DMS153 (cell line): ENCODE results near the gene C11orf16.
"Not testable (repeated sequence)": the region's sequence is repeated elsewhere in the genome, so short reads cannot be mapped to it uniquely, and the experiment has no call there.

ENCODE experiments used
- DNase-seq: peaks from one replicate; lab custom pipeline; 2025; lab: John Stamatoyannopoulos, UW

C11orf16 gene, protein sequence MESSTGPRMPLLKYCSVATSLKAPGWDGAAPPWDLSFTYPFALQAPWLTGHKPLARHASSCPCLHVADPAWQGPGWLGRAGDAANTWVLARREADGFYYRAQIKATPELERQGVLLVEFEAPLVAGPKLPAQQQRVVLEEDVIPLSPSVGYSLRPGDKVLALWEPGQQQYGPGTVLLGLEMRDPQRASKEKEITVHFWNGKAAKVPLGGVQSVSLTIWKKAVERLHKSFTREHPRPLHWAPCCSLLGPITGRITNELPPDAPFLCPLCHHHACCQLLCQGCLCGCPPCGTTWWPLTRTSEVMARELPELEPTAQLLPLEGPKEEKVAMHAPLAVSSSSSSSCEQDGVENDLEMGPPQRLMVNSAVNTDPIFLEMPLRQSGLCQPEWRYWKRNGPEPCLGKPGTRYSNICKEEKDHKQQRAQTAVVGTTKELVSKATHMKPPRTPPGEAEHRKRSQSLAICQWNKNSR

DNA sequence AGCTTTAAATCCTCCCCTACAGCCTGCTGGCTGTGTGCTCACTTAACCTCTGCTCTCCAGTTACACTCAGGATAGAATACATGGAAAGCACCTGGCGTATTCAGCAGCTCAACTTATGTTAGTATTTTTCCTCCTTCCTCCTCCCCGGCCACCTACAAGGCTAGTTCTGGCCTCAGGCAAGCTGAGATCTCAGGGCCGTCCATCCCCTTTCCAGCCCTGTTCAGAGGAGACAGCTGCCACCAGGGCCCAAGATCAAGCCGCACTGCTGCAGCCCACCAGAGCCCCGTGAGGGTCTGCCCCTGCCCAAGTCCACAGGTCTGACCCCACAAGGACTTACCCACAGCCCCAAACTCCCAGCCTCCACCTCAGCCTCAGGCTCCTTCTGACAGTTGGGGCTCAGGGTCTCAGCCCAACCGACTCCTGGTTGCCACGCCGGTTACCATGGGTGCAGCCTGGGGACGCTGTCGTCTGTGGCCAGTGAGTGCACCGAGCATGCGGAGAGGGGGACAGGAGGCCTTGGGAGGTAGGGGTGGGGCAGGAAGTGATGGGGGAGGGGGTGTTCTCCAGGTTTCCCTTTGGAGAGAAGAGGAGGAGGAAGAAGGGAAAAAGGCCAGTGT is at the start of gene C11orf16:
Gene C11orf16 (minus strand): TSS at position 384 of the 617 bp plus-strand sequence. CDS start 639 bp downstream, outside the sequence.
- peak; percentile 63 for DNase-seq

DNA sequence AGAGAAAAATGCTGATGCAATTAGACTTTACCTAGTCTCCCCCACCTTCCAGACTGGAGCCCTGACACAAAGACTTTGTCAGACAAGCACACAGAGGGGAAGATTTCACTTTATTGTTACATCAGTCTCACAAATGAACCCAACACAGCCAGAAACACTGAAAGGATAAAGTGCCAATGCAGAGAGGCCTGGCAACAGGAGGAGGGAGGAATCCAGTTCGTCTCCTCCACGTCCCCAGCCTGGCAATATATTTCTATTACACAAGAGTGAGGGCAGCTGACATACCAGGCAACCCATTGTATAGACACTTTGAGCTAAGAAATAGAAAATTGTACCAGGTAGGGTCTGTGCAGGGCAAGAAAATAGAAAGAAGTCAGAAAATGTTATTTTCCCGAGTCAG is 47.7 kb upstream of the C11orf16 start:
- no peak for DNase-seq

DNA sequence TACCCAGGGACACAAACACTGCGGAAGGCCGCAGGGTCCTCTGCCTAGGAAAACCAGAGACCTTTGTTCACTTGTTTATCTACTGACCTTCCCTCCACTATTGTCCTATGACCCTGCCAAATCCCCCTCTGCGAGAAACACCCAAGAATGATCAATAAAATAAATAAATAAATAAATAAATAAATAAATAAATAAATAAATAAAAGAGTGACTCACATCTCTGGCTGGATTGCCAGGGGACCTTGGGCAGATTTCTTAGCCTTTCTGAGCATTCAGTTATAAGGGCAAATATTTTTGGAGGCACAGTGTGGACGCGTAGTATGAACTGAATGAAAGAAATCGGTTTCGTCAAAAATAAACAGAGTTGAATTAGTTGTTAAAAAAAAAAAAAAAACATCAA is 46.6 kb upstream of the C11orf16 start:
- not testable (repeated sequence) for DNase-seq

DNA sequence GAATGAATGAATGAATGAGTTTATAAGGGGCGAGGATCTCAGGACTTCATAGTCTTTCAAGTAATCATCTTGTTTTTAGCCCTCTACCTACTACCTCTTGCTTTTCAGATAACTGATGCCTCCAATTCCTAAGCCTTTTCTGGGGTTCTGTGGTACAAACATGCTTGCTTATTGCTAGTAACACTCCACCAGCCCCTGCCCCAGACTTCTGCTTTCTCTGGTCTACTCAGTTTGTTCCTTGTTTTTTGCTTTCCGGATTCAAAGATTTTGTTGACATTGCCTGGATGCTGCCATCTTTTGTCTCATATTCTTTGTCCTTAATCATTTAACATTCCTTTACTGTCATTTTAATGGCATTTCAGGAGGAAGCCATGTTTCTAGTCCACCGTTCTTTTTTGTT is 40.4 kb upstream of the C11orf16 start:
- no peak for DNase-seq

DNA sequence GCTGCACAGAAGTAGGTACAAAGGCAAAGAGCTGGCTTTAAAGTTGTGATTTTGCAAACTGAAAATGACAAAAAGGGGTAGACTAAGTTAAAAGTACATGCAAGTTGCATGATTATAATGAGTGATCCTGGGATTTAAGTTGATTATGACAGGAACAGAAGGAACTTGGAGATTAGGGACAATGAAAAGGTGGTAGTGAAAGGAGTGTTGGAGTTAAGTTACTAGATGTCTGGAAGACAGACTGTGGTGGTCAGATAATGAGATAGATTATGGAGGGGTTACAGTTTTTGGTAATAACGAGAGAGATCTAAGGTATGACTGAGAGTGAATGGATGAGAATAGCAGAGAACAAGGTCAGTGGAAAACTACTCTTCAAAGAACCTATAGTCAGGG is 39.2 kb upstream of the C11orf16 start:
- no peak for DNase-seq

DNA sequence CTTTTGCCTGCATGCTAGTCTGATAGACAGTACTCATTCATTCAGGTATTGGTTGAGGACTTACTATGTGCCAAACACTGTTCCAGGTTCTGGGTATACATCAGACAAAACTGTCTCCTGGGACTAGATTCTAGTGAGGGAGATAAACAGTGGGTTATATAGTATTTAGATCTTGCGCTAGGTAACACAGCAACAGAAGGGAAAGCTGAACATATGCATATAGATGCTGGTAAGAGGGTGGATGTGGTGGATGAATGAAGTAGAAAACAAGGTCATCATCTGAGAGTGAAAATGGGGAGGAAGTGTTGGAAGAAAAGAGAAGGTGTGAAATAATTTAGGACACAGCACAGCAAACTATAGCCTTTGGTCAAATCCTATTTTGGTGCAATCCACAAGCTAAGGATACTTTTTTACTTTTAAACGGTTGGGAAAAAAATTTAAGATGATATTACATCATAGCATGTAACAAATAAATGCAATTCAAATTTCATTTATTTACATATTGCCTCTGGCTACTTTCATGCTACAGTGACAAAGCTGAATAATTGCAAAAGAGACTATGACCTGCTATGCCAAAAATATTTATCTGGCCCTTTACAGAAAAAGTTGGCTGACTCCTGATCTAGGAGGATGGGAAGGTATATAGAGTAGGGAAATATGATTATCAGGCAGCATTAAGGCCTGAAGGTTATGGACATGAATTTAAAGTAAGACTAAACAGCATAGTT is 38.6 kb upstream of the C11orf16 start:
- no peak for DNase-seq

DNA sequence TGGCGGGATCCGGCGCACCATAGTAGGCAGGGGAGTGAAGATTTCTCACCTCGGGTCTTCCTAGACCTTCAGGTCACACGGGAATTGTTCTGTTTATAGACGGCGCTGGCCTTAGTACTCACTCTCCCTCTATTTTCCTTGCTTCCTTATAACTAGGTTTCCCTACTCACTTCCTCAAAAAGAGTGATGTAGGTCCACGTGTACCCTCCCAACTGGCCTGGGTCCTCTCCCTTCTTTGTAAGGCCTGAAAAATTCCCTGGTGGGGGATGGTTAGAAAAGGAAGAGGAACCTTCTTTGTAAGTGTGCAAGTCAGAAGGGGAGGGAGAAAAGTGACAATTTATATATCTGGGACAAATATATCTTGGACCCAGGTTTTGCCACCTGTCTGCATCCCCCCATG is 34.4 kb upstream of the C11orf16 start:
- DNase-seq: no peak

DNA sequence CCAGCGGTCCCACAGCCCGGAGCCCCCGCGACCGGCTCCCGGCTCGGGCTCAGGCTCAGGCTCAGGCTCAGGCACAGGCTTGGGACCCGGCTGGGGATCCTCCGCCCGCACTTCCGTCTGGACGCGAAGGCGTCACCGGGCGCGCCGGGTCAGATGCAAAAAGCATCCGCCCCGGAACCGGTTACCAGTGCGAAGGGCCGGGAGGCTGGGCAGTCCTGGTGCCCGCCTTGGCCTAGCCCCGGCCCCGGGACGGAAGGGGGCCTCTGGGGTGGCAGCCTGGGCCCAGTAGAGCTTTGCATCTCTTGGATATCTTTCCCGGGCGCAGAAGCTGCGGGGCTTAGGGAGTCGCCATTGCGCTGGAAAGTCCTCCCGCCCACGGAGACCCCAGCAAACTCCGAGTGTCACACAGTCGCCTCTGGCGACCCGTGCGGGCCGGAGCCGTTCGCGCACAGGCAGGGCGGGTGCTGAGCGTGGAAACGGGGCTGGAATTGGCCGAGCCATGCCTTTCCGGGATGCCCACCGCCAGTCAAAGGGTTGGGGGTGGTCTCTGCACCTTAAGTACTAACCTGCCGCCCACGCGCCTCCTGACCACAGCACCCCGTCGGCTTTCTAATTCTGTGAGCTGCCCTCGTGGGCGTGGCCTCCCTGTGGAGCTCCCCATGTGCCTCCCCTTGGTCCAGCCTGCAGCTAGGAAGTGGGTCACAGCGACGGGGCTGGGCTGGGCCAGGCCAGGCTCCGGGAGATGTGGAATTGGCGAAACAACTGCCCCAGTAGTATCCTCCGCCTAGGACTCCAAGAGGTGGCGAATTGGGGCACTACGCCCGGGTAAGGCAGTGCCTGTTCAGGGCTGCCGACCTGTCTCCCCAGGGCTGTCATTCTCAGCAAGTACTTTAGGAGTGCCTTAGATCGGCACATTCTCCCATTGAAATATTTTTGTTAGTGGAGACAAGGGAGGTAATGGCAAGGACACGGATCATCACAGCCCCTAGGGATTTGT is 31.9 kb upstream of the C11orf16 start, which contains the start of gene TMEM9B:
Gene TMEM9B (minus strand): TSS at position 119 of the 997 bp plus-strand sequence. CDS start 129 bp downstream, outside the sequence.
- peak; percentile 77 for DNase-seq

DNA sequence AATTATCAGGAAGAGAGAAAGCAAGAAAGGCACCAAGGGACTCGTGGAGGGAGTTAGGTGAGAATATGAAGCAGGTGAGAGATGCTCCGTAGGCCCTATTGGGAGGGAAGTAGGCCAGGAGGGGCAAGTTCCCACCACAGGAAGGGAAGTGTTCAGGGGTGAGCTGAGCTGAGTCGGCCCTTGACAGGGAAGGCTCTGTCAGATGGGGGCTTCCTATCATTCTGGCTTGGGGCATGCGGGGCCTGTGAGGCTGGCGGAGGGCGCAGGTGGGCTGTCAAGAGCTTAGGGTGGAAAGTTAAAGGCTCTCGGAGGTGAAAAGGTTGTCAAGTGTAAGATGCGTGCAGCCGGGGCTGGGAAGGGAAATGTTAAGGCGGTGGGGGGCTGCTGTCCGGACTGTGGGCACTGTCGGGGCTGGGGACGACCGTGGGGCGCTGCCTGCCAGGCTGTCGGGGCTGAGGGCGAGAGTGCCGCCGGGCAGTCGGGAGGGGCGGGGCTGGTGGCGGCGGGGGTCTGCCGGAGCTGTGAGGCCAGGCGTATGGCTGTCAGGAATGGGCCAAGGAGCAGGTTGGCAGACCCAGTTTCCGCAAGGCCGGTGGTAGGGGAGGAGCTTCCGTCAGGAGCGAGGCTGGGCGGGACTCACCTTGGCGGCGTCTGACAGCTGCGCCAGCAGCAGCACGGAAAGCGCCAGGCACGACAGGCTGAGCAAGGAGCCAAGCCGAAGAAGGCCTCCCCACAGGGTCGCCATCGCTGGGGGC is 31.0 kb upstream of the C11orf16 start:
- peak; percentile 47 for DNase-seq

DNA sequence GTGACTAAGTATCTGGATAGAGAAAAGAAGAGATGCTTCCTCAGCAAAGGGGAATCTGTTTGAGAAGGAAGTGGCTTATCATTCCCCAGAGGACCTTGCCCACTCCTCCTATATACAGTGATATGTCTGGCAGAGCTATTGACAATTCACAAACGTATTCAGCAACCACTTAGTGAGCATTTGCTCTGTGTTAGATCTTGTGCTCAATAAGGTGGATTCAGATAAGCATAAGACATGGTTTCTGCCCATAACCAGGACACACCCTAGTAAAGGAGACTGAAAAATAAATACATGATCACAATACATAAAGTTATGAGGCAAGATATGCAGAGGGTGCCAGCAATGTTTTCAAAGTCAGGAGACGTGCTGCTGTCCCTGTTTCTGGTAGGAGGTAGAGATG is 30.1 kb upstream of the C11orf16 start:
- no peak for DNase-seq

DNA sequence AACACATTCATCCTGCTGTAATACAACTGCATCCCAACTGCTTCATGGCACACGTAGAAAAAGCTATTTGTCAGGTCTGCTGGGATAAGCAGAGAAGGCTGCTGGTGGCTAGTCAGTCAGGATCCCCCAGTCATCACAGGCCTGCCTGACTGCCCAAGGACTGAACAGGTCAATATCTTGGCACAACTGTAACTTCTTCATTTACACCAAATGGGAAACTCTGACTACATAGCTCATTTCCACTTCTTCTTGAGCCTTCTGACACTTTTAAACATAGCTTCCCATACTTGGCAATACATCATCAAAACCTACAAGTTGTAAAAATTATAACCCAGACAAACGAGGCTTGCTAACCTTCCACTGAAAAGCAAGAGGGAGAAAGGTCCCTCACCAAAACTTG is 28.7 kb upstream of the C11orf16 start:
- no peak for DNase-seq

DNA sequence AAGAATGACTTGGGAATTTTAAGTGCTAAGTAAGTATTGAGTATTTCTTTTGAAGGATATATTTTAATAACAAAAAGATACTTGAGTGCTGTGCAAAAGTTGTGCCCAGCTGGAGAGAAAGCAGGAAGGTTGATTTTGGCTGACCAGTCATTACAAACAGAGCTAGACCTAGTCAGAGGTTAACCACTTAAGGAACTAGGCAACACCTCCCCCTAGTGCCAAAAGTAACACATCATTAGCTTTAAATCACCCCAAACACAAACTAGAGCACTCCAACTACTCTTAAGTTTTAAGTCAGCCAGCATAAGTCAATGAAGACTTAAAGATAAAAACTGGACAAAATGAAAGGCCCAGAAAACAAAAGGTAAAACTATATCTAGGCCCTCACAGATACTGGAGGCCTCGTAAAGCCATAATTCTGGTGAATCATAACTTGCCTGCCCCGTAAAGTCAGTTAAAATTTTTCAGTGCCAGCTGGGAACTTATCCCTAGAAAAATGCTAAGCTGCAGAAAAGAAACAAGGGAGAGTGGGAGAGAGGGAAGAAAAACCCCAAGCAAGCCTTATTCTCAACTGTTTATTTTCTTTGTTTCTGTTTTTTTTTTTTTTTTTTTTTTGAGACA is 26.9 kb upstream of the C11orf16 start:
- peak; percentile 33 for DNase-seq

DNA sequence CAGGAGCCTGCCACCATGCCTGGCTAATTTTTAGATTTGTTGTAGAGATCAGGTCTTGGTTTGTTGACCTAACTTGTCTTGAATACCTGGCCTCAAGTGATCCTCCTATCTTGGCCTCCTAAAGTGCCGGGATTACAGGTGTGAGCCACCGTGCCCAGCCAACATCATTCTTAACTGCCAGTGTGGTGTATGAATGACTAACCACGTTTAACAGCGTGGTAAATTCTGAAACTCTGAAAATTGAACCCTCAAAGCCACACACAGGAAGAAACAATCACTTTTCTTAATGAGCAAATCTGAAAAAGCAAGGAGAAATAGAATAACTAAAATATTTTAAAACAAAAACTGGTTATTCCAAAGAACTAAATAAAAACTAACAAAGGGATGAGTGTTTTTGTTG is 24.1 kb upstream of the C11orf16 start:
- no peak for DNase-seq

DNA sequence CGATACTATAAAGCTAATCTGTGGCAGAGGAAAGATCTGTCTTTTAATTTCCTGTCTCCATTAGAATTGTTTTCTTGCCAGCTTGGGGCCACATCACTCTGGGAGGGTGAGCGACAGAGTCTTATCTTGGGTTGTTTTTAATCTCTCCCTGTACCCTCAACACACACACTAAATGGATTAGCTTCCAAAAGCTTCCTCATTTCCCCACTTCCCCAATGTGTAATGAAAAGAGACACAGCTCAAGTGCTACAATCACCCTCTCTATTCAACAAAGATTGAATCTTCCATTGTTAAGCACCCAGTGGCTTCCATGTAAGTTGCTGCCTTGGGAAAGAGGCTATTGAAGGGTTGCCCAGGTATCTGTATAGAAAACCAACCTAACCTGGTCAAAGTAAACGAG is 16.1 kb upstream of the C11orf16 start:
- DNase-seq: peak; percentile 73

DNA sequence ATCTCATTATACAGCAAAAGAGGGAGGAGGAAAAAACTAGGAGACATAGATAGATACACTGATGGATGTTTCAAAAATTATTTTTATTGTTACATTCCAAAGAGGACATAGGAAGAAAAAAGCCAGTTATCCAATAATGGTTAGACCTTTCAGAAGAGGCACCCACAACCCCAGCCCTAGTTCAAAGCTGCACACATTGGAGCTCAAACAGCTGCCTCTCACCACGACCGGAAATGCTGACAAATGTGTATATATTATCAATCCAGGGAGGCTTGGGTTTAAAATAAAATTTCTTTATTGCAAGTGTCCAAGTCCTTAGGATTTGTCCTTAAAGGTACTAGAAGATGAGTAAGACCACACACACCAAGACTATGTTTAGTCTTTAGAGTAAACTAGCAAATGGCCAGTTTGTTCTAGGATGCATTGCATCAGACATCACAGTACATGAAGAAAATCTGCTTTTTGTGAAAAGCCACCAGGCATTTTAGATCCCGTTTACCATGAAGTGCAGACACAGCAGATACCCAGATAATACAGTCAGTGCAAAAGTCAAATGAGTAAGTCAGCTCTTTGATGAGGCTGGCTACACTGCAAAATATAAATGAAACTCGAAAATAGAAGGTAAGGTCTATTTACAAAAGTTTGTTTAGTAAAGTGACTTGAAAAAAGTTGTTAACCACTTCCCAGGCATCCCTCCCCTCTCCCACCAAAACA is 14.6 kb upstream of the C11orf16 start:
- no peak for DNase-seq

DNA sequence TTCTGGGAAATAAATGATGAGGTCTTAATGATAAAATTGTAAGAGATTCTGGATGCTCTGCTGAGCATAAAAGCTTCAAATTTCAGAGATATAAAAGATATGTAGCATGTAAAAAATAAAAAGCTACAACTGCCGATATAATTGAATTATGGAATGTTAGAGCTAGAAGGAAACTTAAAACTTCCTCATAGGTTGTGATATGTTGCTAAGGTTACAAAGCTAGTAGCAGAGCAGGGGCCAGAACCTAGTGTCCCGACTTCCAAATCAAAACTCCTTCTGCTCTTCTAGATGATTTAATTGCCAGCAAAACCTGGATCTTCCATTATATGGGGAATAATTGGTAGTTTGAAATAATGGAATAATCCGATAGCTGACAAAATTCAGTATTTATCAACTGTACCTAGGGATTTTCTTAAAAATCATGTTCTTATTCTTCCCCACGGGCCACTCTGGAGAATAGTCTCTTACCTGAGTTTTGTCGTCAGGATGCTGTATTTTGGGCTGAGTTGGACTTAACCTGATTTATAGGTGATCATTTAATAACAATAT is 9.8 kb upstream of the C11orf16 start, which contains the start of gene ASCL3:
Gene ASCL3 (minus strand): TSS at position 499 of the 549 bp plus-strand sequence. CDS start 4,855 bp downstream, outside the sequence.
- no peak for DNase-seq

DNA sequence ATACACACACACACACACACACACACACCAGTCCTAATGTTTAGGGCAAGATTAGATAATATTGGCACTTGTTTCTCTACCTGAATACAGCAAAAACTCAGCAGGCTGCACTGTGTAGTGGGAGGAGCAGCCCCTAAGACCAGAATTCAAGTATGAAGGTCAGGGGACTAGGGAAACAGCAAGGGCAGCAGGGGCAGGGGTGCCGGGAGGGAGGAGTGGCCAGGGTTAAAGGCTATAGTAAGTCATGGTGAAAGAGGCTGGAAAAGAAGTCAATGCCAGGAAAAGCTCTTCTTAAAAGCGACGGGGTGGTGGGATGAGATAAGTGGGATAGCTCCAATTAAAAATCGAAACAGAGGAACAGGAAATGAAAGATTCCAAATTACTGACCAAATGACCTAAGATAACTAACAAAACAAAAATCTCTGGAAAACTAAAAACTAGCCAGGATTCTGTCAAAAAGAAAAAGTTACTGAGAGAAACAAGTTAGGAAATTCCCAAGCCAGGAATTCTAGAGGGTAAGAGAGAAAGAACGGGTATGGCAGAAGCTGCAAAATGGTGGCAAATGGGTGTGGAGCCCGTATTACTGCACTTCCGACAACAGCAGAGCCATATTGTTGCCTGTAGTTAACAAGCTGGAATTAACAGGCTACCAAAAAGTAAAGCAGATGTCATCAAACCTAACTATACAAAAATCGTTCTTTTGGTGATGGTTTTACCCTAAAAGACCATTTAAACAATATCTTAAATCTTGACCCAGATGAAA is 8.8 kb upstream of the C11orf16 start:
- DNase-seq: no peak

DNA sequence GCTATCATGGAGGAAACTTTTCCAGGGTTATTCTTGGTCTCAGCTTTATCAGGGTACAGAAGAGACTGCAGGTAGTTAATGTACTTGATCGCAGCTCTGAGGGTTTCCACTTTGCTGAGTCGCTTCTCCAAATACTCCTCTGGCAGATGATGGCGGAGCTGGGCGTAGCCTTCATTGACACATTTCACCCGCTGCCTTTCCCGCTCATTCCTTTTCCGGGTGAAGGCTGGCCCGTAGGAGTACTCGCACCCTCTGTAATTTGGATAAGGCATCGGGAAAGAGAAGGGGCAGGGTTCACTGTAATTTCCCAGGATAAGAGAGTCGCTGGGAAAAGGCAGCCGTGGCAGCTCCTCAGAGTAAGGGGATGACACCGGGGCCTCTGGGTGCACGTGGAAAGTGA is 4.9 kb upstream of the C11orf16 start:
- no peak for DNase-seq
